Measurements from ENCODE around the gene S100A9.

DNA sequence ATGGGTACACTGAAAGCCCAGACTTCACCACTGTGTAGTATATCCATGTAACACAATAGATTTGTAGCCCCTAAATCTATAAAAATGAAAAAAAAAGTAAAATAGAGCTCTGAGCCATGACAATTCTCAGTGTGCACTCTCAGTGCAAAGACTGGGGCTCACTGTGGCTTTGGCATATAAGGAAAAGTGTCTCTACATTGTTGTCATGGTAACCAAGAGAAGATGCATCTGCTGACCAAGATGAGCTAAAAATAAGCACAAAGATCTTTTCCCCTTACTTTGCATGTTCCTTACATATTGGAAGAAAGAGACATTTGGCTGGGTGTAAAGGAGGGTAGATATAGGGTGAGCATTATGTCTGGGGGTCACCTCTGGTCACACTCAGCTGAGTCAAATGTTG, 21.0 kb upstream of the S100A9 start:
- TF ChIP-seq EP300 (IDR thresholded peaks at IDR 0.05; ENCODE audit: borderline replicate concordance) (no peak), CEBPB (IDR thresholded peaks at IDR 0.05) (no peak), ZBTB7A (IDR thresholded peaks at IDR 0.05; ENCODE audit: low read depth) (no peak), YY1 (IDR thresholded peaks at IDR 0.05; ENCODE audit: low read depth) (no peak)
- TF ChIP-seq, protein P1, sequence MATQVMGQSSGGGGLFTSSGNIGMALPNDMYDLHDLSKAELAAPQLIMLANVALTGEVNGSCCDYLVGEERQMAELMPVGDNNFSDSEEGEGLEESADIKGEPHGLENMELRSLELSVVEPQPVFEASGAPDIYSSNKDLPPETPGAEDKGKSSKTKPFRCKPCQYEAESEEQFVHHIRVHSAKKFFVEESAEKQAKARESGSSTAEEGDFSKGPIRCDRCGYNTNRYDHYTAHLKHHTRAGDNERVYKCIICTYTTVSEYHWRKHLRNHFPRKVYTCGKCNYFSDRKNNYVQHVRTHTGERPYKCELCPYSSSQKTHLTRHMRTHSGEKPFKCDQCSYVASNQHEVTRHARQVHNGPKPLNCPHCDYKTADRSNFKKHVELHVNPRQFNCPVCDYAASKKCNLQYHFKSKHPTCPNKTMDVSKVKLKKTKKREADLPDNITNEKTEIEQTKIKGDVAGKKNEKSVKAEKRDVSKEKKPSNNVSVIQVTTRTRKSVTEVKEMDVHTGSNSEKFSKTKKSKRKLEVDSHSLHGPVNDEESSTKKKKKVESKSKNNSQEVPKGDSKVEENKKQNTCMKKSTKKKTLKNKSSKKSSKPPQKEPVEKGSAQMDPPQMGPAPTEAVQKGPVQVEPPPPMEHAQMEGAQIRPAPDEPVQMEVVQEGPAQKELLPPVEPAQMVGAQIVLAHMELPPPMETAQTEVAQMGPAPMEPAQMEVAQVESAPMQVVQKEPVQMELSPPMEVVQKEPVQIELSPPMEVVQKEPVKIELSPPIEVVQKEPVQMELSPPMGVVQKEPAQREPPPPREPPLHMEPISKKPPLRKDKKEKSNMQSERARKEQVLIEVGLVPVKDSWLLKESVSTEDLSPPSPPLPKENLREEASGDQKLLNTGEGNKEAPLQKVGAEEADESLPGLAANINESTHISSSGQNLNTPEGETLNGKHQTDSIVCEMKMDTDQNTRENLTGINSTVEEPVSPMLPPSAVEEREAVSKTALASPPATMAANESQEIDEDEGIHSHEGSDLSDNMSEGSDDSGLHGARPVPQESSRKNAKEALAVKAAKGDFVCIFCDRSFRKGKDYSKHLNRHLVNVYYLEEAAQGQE (IDR thresholded peaks at IDR 0.05; ENCODE audit: low read depth): no peak
- TF ChIP-seq, protein P2, sequence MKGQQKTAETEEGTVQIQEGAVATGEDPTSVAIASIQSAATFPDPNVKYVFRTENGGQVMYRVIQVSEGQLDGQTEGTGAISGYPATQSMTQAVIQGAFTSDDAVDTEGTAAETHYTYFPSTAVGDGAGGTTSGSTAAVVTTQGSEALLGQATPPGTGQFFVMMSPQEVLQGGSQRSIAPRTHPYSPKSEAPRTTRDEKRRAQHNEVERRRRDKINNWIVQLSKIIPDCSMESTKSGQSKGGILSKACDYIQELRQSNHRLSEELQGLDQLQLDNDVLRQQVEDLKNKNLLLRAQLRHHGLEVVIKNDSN (IDR thresholded peaks at IDR 0.05): no peak
